ENCODE data around the gene OTOS. TPM values are rescaled to one million over a fixed set of nuclear protein-coding genes. Genes with fewer than 3 reads are reported as not detected.

OTOS gene
- total RNA-seq, 4 donors from 2014 or later, result not detected

GRCh38 chr2:240134956-240135520 is 5.4 kb downstream of the OTOS start:
- TF ChIP-seq CTCF (IDR thresholded peaks at IDR 0.05; ENCODE audit: low read depth), result no peak

- TF ChIP-seq CTCF (IDR thresholded peaks at IDR 0.05; ENCODE audit: low read depth), result no peak
Measured at GRCh38 chr2:240134466-240134865, 6.0 kb downstream of the OTOS start.

GRCh38 chr2:240133401-240133800 is 7.1 kb downstream of the OTOS start:
- no peak for TF ChIP-seq CTCF (IDR thresholded peaks at IDR 0.05; ENCODE audit: low read depth)

GRCh38 chr2:240132651-240132980 is 7.8 kb downstream of the OTOS start:
- TF ChIP-seq CTCF (IDR thresholded peaks at IDR 0.05; ENCODE audit: low read depth), result no peak

- no peak for TF ChIP-seq CTCF (IDR thresholded peaks at IDR 0.05; ENCODE audit: low read depth)
Measured at GRCh38 chr2:240131941-240132650, 8.4 kb downstream of the OTOS start.

GRCh38 chr2:240131296-240131695 is 9.2 kb downstream of the OTOS start:
- TF ChIP-seq CTCF (IDR thresholded peaks at IDR 0.05; ENCODE audit: low read depth), result no peak

- no peak for TF ChIP-seq CTCF (IDR thresholded peaks at IDR 0.05; ENCODE audit: low read depth)
Measured at GRCh38 chr2:240130393-240131195, 9.9 kb downstream of the OTOS start.

Measured in subcutaneous adipose tissue (tissue), 4 donors.